Ureter (tissue), 1 donor: ENCODE measurements around the gene TRIP4. TPM values are rescaled to one million over a fixed set of nuclear protein-coding genes. Genes with fewer than 3 reads are reported as not detected.
"Not testable (repeated sequence)": the region's sequence is repeated elsewhere in the genome, so short reads cannot be mapped to it uniquely, and the experiment has no call there.

Experiments used
- DNase-seq: peaks from one replicate; pipeline ENCODE4 v3.0.0-alpha.2; 2020; ENCODE audit warnings: low spot score
- total RNA-seq: library from RNA; stranded (reverse); gene quantifications from one replicate; pipeline ENCODE4 v1.2.4, GENCODE V29; 2023
- donor health status: DM: yes; HTN: yes; CAD: no.

TRIP4 gene
- total RNA-seq, 1 donor from 2014 or later, result 31.7 TPM

DNA sequence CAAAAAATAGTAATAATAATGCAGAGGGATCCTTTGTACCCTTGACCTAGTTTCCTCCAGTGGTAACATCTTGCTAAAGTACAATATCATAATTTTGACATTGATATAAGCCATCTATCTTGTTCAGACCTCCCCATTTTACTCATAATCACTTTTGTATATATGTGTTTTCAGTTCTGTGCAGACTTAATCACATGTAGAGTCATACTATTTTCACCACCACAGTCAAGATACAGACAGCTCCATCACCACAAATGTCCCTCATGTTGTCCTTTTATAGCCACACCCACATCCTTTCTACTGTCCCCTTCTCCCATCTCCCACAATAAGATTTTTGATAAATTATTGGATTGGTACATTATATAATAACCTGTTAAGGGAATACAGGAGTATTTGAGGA lies 98.2 kb downstream of the TRIP4 start:
- no peak for DNase-seq

DNA sequence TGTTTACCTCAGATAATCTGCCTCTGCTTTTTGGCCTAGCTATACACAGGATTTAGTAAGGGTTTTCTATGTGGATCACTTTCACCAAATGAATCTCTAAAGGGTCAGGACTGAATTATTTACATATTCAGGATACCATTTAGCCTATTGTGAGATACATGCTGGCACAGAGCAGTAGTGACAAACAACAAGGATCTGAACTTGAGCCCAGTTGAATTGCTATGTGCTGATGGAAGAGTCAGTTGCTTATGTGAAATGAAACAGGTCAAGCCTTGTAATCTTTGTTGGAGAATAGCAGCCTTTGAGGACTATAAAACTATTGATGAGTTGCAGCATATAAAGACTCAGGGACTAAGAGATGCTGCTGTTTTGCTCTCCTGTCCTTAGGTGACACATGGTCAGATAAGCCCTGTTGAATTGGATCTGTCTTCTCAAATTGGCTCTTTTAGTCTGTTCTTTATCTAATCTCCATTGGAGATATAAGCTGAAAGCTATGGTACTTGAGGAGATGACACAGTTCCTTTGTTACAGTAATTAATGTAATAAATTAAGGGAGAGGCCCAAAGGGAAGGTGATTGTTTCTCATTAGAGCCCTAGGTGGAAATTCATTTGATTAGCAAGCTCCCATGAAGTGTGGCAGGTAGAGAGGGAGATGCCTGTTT lies 103.1 kb downstream of the TRIP4 start:
- no peak for DNase-seq

DNA sequence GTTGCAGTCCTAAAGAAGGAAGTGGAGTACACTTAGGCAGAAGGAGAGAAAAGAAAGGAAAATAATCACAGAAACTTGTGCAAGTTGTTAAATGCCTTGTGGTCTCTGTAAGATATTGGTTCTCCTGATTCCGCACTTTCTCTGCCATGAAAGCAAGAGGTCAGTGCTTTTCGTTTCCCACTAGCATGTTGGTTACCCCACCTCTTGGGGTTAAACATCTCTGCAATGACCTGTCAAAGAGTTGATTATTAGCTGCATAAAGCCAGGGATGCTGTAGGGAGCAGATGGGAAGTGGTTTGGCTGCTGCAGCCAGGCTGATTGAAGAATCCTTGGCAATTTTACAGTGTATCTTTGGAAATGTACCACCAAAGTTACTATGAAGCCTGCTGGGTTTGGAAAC lies 106.0 kb downstream of the TRIP4 start:
- no peak for DNase-seq

DNA sequence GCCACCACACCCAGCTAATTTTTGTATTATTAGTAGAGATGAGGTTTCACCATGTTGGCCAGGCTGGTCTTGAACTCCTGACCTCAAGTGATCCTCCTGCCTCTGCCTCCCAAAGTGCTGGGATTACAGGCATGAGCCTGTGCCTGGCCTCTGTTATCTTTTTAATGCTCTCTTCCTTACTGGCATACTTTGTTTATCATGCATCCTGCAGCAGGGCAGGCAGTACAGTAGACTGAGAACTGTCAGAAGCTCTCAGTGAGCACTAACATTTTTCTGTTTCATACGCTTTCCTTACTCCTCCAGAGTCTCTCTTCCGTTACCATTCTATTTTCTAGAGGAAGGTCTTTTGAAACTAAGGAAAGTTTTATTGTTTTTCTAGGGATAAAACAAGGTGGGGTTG lies 108.3 kb downstream of the TRIP4 start:
- not testable (repeated sequence) for DNase-seq

DNA sequence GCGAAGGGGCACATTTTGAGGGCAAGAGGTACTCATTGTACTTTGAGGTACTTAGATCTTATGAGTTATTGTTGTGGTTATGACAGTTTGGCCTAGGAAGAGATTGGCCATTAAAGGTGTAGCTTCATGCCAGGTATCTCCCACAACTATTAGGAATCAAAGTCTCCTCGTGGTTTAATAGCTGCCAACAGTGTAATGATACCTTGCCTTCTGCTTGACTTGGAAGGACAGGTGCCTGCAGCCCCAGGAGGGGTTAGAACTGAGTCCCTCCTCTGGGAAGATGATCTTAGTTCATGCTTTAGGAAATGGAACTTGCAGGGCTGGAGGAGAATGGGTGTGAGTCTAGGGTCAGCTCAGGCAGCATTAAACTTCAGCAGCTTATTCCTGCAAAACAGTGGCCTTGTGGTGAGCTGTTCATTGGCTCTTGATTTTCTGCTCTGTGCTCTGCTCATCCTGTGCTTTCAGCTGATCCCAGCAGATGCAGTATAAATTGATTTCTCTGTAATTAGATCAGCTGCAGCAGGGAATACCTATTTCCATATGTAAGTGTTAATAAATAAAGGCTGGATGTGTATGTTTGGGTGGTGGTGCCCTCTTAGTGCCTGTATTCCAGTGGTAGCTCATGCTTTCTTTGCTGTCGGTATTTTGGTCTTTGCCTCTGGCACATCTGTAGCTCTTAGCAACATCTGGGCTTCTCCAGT lies 113.2 kb downstream of the TRIP4 start:
- DNase-seq, result no peak

DNA sequence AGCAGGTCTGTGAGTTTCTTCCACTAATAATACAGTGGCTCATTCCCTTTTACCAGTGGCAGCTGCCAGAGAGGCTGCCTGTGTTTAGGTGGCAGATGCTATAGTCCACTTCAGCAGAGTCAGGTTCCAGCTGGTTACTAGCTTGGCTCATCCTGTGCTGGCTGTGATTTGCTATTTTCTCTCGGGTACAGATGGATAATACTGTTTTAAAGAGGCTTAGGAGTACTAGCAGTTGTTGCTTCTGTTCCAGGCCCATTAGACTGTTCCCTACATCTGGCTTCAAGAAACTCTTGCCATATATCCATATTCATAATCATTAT lies 113.7 kb downstream of the TRIP4 start:
- DNase-seq, result no peak

DNA sequence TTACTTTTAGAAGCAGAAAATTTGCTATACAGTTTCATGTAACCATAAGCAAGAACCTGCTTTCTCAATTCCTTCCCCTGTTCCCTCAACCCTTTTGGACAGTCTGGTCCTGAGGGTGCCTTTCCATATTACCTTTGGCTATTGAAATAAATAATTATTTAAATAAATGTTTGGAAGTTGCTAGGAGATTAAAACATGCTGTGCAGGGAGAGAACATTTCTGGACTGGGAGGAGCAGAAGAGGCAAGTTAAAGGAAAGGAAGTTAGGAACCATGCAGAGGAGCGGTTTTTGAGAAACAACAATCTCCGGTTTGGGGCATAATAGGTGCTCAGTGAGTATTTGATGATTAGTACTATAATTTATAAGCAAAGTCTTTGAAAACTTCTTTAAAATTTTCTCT lies 114.5 kb downstream of the TRIP4 start:
- no peak for DNase-seq

DNA sequence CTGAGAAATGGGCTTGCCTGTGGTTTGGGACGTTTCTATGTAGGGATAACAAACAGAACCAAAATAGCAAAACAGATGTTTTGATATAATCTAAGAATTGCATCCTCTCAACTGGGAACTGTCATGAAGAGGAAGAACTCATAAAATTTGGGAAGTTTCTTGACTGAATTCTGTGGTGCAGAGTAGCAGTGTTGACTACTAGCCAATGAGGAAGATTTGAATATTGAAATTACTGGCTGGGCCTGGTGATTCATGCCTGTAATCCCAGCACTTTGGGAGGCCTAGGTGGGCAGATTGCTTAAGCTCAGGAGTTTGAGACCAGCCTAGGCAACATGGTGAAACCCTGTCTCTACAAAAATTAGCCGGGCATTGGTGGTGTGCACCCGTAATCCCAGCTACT lies 114.9 kb downstream of the TRIP4 start:
- no peak for DNase-seq

DNA sequence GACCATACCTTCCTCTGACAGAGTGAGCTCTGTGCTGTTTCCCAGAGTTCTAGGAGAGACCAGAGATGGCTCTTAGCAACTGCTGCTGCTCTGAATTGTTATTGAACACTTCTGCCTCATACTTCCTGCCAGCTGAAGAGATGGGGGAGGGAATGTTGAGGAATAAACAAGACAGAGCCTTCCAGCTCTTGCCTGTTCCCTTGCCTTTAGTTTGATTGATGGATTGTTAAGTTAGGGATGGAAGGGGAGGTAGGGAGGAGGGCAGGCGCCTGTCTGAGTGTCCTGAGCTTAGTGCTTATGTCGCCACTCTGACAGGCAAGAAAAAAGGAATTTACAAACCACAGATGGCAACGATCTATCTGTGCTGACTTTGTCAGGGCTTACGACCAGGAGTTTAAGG lies 115.6 kb downstream of the TRIP4 start:
- DNase-seq, result no peak

DNA sequence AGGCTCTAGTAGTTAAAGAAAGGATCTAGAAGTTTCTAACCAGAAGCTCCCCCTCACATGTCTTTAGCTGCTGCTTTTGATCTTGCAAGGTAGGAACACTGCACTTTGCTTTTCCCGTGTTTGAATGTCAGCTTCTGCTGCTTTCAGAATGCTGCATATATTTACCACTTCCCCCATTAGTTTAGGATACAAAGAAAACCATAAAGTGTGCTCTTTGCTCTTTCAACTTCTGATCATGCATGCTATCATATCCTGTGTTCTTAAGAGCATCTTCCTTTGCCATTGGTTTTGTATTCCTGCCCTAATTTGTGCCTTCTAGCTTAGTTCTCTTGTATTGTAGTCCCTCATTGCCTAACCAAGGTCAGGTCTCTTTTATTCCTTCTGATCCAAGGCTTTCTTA lies 116.0 kb downstream of the TRIP4 start:
- DNase-seq, result no peak

Other genes with a start within 250 kb of the TRIP4 start
- 0.31 TPM for gene SNX22, start 236.1 kb upstream of the TRIP4 start, total RNA-seq
- 380 TPM for gene PPIB, start 224.8 kb upstream of the TRIP4 start, total RNA-seq
- 29.5 TPM for gene CSNK1G1, start 31.7 kb upstream of the TRIP4 start, total RNA-seq
- 1.8 TPM for gene PCLAF, start 6.4 kb upstream of the TRIP4 start, total RNA-seq
- gene ZNF609, start 72.7 kb downstream of the TRIP4 start, total RNA-seq, result 55.1 TPM